Astrocyte (in vitro differentiated cells and primary cell): ENCODE measurements around the gene CCSER1. TPM values are rescaled to one million over a fixed set of nuclear protein-coding genes. Genes with fewer than 3 reads are reported as not detected.

Experiments used
- DNase-seq: peaks from one replicate; pipeline ENCODE4 v3.0.0-alpha.2; 2010; ENCODE audit warnings: low read depth
- FAIRE-seq: peaks from 2 replicates; lab custom pipeline; 2011; peaks lifted over from hg19 to GRCh38; lab: Jason Lieb, UNC
- H2AFZ ChIP-seq: 2 replicates; pipeline ENCODE4 v1.6.0; 2012; ENCODE audit warnings: low read depth, low read length, inconsistent platforms
- H3K27ac ChIP-seq: 2 replicates; pipeline ENCODE4 v1.5.1; 2011; ENCODE audit warnings: low read depth, low read length, inconsistent platforms
- H3K27me3 ChIP-seq: 2 replicates; pipeline ENCODE4 v1.6.0; 2011; ENCODE audit warnings: low read length, inconsistent platforms; ENCODE audit not compliant: insufficient read depth
- H3K36me3 ChIP-seq: 2 replicates; pipeline ENCODE4 v1.5.1; 2011; ENCODE audit warnings: low read length, inconsistent platforms; ENCODE audit not compliant: insufficient read depth
- H3K4me1 ChIP-seq: 2 replicates; pipeline ENCODE4 v1.5.1; 2011; ENCODE audit warnings: low read length, inconsistent platforms; ENCODE audit not compliant: insufficient read depth
- H3K4me2 ChIP-seq: 2 replicates; pipeline ENCODE4 v1.6.0; 2012; ENCODE audit warnings: low read length, inconsistent platforms
- H3K4me3 ChIP-seq: 2 replicates; pipeline ENCODE4 v1.5.1; 2011; ENCODE audit warnings: low read depth, mild to moderate bottlenecking, low read length, inconsistent platforms; ENCODE audit not compliant: insufficient read depth
- H3K79me2 ChIP-seq: 2 replicates; pipeline ENCODE4 v1.6.0; 2012; ENCODE audit warnings: mild to moderate bottlenecking, low read length, inconsistent platforms; ENCODE audit not compliant: insufficient read depth
- H3K9ac ChIP-seq: 2 replicates; pipeline ENCODE4 v1.6.0; 2012; ENCODE audit warnings: mild to moderate bottlenecking, low read length, inconsistent platforms
- H3K9me3 ChIP-seq: 2 replicates; pipeline ENCODE4 v1.5.1; 2012; ENCODE audit warnings: low read depth, mild to moderate bottlenecking, low read length, inconsistent platforms; ENCODE audit not compliant: insufficient read depth
- H4K20me1 ChIP-seq: 2 replicates; pipeline ENCODE4 v1.6.0; 2012; ENCODE audit warnings: low read length, inconsistent platforms; ENCODE audit not compliant: insufficient read depth
- H3K27ac Mint-ChIP-seq: one replicate; pipeline ENCODE4 v1.8.0; 2021; ENCODE audit warnings: mild to moderate bottlenecking, mixed read lengths; ENCODE audit not compliant: unreplicated experiment
- H3K27me3 Mint-ChIP-seq: one replicate; pipeline ENCODE4 v1.8.0; 2021; ENCODE audit warnings: low read depth, mixed read lengths; ENCODE audit not compliant: unreplicated experiment
- H3K36me3 Mint-ChIP-seq: one replicate; pipeline ENCODE4 v1.8.0; 2021; ENCODE audit warnings: low read depth, mixed read lengths; ENCODE audit not compliant: unreplicated experiment
- H3K4me1 Mint-ChIP-seq: one replicate; pipeline ENCODE4 v1.8.0; 2021; ENCODE audit warnings: low read depth, mixed read lengths; ENCODE audit not compliant: unreplicated experiment
- H3K4me3 Mint-ChIP-seq: one replicate; pipeline ENCODE4 v1.8.0; 2021; ENCODE audit warnings: mild to moderate bottlenecking, moderate library complexity, mixed read lengths; ENCODE audit not compliant: unreplicated experiment
- H3K9me3 Mint-ChIP-seq: one replicate; pipeline ENCODE4 v1.8.0; 2021; ENCODE audit warnings: mild to moderate bottlenecking, mixed read lengths; ENCODE audit not compliant: unreplicated experiment
- CTCF ChIP-seq: IDR thresholded peaks from 2 replicates; pipeline ENCODE4 v1.5.1; 2011; ENCODE audit warnings: low read depth, mild to moderate bottlenecking, inconsistent platforms, low read length, moderate library complexity; ENCODE audit not compliant: insufficient read depth
- EZH2 ChIP-seq: IDR thresholded peaks from 2 replicates; pipeline ENCODE4 v1.6.1; 2012; ENCODE audit warnings: mild to moderate bottlenecking, low read length, inconsistent platforms; ENCODE audit not compliant: insufficient read depth
- total RNA-seq: library from RNA; stranded (reverse); gene quantifications from 2 replicates; pipeline ENCODE4 v1.2.1, GENCODE V29; 2021

The CCSER1 gene
- total RNA-seq, 1 donor from 2014 or later = 2.2 TPM

GRCh38 chr4:90330546-90330945 is 203.4 kb downstream of the CCSER1 start:
- H3K27me3 Mint-ChIP-seq = no peaks in the 10 kb centered on the region
- Histone ChIP-seq H3K79me2 (no peaks in the 10 kb centered on the region), H3K36me3 (no peaks in the 10 kb centered on the region), H2AFZ (no peak overlapping the region), H3K9me3 (no peaks in the 10 kb centered on the region), H3K4me3 (no peak overlapping the region), H3K27me3 (no peaks in the 10 kb centered on the region), H3K9ac (no peak overlapping the region), H3K4me1 (no peaks in the 10 kb centered on the region), H4K20me1 (no peaks in the 10 kb centered on the region), H3K4me2 (no peak overlapping the region), H3K27ac (no peak overlapping the region)
- DNase-seq (no peak), FAIRE-seq (no peak)
- no peak overlapping the region for H3K27ac Mint-ChIP-seq
- no peak overlapping the region for H3K4me3 Mint-ChIP-seq
- H3K4me1 Mint-ChIP-seq = peaks cover 8% of the 10 kb centered on the region
- H3K36me3 Mint-ChIP-seq = no peaks in the 10 kb centered on the region
- H3K9me3 Mint-ChIP-seq = no peaks in the 10 kb centered on the region
- TF ChIP-seq CTCF (no peak), EZH2 (no peak)

GRCh38 chr4:90345549-90346215 is 218.5 kb downstream of the CCSER1 start:
- Histone ChIP-seq H3K4me1 (no peaks in the 10 kb centered on the region), H3K27ac (no peak overlapping the region), H3K9ac (no peak overlapping the region), H4K20me1 (no peaks in the 10 kb centered on the region), H2AFZ (no peak overlapping the region), H3K27me3 (no peaks in the 10 kb centered on the region), H3K36me3 (no peaks in the 10 kb centered on the region), H3K4me2 (no peak overlapping the region), H3K4me3 (no peak overlapping the region), H3K79me2 (no peaks in the 10 kb centered on the region), H3K9me3 (no peaks in the 10 kb centered on the region)
- no peak overlapping the region for H3K4me3 Mint-ChIP-seq
- no peak overlapping the region for H3K27ac Mint-ChIP-seq
- H3K9me3 Mint-ChIP-seq = no peaks in the 10 kb centered on the region
- TF ChIP-seq EZH2 (no peak), CTCF (no peak)
- FAIRE-seq = no peak
- no peak for DNase-seq
- no peaks in the 10 kb centered on the region for H3K27me3 Mint-ChIP-seq
- no peaks in the 10 kb centered on the region for H3K36me3 Mint-ChIP-seq
- H3K4me1 Mint-ChIP-seq = no peaks in the 10 kb centered on the region

GRCh38 chr4:90349636-90350035 is 222.4 kb downstream of the CCSER1 start:
- Mint-ChIP-seq H3K4me1 (no peaks in the 10 kb centered on the region), H3K36me3 (no peaks in the 10 kb centered on the region), H3K27me3 (no peaks in the 10 kb centered on the region), H3K4me3 (no peak overlapping the region), H3K9me3 (no peaks in the 10 kb centered on the region), H3K27ac (no peak overlapping the region)
- H3K27me3 ChIP-seq = no peaks in the 10 kb centered on the region
- no peaks in the 10 kb centered on the region for H3K79me2 ChIP-seq
- H3K36me3 ChIP-seq = no peaks in the 10 kb centered on the region
- DNase-seq (no peak), FAIRE-seq (no peak)
- TF ChIP-seq EZH2 (no peak), CTCF (no peak)
- no peak overlapping the region for H3K4me2 ChIP-seq
- no peak overlapping the region for H2AFZ ChIP-seq
- H3K4me1 ChIP-seq = no peaks in the 10 kb centered on the region
- H3K9ac ChIP-seq = no peak overlapping the region
- H4K20me1 ChIP-seq = no peaks in the 10 kb centered on the region
- no peak overlapping the region for H3K4me3 ChIP-seq
- no peaks in the 10 kb centered on the region for H3K9me3 ChIP-seq
- H3K27ac ChIP-seq = no peak overlapping the region
